H1 (cell line): ENCODE results near the gene RAMP3. TPM values are rescaled to one million over a fixed set of nuclear protein-coding genes. Genes with fewer than 3 reads are reported as not detected.

Source experiments
- CTCF ChIA-PET: fragments of 300-600 bp; sonication (Branson Sonifier 250); formaldehyde crosslinking; loops from one replicate; lab custom pipeline; 2021; ENCODE audit not compliant: partially characterized antibody; lab: Charles Lee
- POLR2A ChIA-PET: fragments of 300-600 bp; sonication (Branson Sonifier 250); formaldehyde crosslinking; loops from one replicate; lab custom pipeline; 2021; ENCODE audit warnings: inconsistent platforms; ENCODE audit not compliant: partially characterized antibody; lab: Charles Lee
- DNase-seq, 2 experiments: peaks; one replicate each; pipeline versions ENCODE4 v3.0.0 to v3.0.0-alpha.2; 2010 to 2022; ENCODE audit warnings: low spot score in 2 of 2, low read depth in 1 of 2, mixed read lengths in 1 of 2
- FAIRE-seq: peaks from 2 replicates; lab custom pipeline; 2011; peaks lifted over from hg19 to GRCh38; lab: Jason Lieb, UNC
- H2AFZ ChIP-seq: 2 replicates; pipeline ENCODE4 v1.8.1; 2012; ENCODE audit warnings: low read length, inconsistent platforms
- H2AK5ac ChIP-seq: 2 replicates; pipeline ENCODE4 v1.6.1; 2013; ENCODE audit warnings: low read depth, low read length
- H2BK120ac ChIP-seq: replicated peaks from 2 replicates; pipeline ENCODE3; 2013; ENCODE audit warnings: low read depth, low read length, inconsistent platforms
- H2BK12ac ChIP-seq: 2 replicates; pipeline ENCODE4 v1.6.1; 2013; ENCODE audit warnings: low read depth, low read length
- H2BK15ac ChIP-seq: 2 replicates; pipeline ENCODE4 v1.6.1; 2013; ENCODE audit warnings: low read length
- H2BK20ac ChIP-seq: 2 replicates; pipeline ENCODE4 v1.6.1; 2013; ENCODE audit warnings: low read length
- H2BK5ac ChIP-seq: 2 replicates; pipeline ENCODE4 v1.6.1; 2013; ENCODE audit warnings: low read depth, low read length
- H3K14ac ChIP-seq: 2 replicates; pipeline ENCODE4 v1.6.1; 2013; ENCODE audit warnings: inconsistent platforms; ENCODE audit not compliant: insufficient read length
- H3K18ac ChIP-seq: 2 replicates; pipeline ENCODE4 v1.6.1; 2013; ENCODE audit warnings: low read length; ENCODE audit errors: extremely low read depth
- H3K23ac ChIP-seq: 2 replicates; pipeline ENCODE4 v1.6.1; 2013; ENCODE audit warnings: inconsistent platforms; ENCODE audit not compliant: insufficient read length
- H3K23me2 ChIP-seq: 2 replicates; pipeline ENCODE4 v1.6.1; 2013; ENCODE audit warnings: low read depth, low read length
- H3K27ac ChIP-seq: 2 replicates; pipeline ENCODE4 v1.6.1; 2011; ENCODE audit warnings: low read depth, low read length, inconsistent platforms
- H3K27me3 ChIP-seq, 4 experiments: replicated peaks in 1 of 4; 1 replicate in 1 of 4; 2 replicates in 3 of 4; pipeline versions ENCODE4 v1.6.1 to v1.8.1; 2011 to 2013; ENCODE audit warnings: low read length in 3 of 4, mild to moderate bottlenecking in 3 of 4, inconsistent platforms in 2 of 4, mixed read lengths in 2 of 4, moderate library complexity in 1 of 4; ENCODE audit not compliant: control insufficient read depth in 3 of 4, insufficient read depth in 3 of 4; ENCODE audit errors: extremely low read depth in 1 of 4
- H3K36me3 ChIP-seq, 4 experiments: 2 replicates each; pipeline versions ENCODE4 v1.6.1 to v1.8.1; 2011 to 2013; ENCODE audit warnings: mild to moderate bottlenecking in 4 of 4, low read length in 3 of 4, moderate library complexity in 2 of 4, control low read depth in 1 of 4, inconsistent platforms in 1 of 4; ENCODE audit not compliant: insufficient read depth in 4 of 4, control insufficient read depth in 2 of 4
- H3K4ac ChIP-seq: replicated peaks from 2 replicates; pipeline ENCODE3; 2013; ENCODE audit warnings: low read length, low read depth, mixed read lengths, inconsistent platforms; ENCODE audit not compliant: insufficient read length
- H3K4me1 ChIP-seq, 4 experiments: replicated peaks in 1 of 4; 1 replicate in 1 of 4; 2 replicates in 3 of 4; pipeline versions ENCODE4 v1.6.1 to v1.8.1; 2011 to 2013; ENCODE audit warnings: low read length in 3 of 4, inconsistent platforms in 2 of 4, mixed read lengths in 1 of 4; ENCODE audit not compliant: insufficient read depth in 4 of 4, control insufficient read depth in 3 of 4
- H3K4me2 ChIP-seq, 2 experiments: 2 replicates each; pipeline versions ENCODE4 v1.6.1 to v1.8.1; 2011 to 2013; ENCODE audit warnings: low read depth in 2 of 2, low read length in 2 of 2, control low read depth in 1 of 2, inconsistent platforms in 1 of 2, mild to moderate bottlenecking in 1 of 2; ENCODE audit not compliant: insufficient read depth in 1 of 2
- H3K4me3 ChIP-seq, 4 experiments: fragments of 200-600, 300-600 bp in 1 of 4; sonication (generic), shearing (Covaris generic), sonication (Bioruptor Twin) in 1 of 4; 2 replicates each; pipeline versions ENCODE4 v1.5.1 to v1.8.1; 2011 to 2016; ENCODE audit warnings: low read length in 4 of 4, low read depth in 3 of 4, control low read depth in 2 of 4, inconsistent platforms in 2 of 4, mild to moderate bottlenecking in 2 of 4, mixed read lengths in 1 of 4, moderate library complexity in 1 of 4; ENCODE audit not compliant: insufficient read depth in 2 of 4; ENCODE audit errors: extremely low read depth in 1 of 4
- H3K56ac ChIP-seq: replicated peaks from 2 replicates; pipeline ENCODE3; 2013; ENCODE audit warnings: low read depth, mild to moderate bottlenecking, mixed read lengths, low read length, inconsistent platforms; ENCODE audit not compliant: insufficient read length
- H3K79me1 ChIP-seq: 2 replicates; pipeline ENCODE4 v1.6.1; 2013; ENCODE audit warnings: low read depth, low read length, control low read depth
- H3K79me2 ChIP-seq, 2 experiments: 2 replicates each; pipeline versions ENCODE4 v1.6.1 to v1.8.1; 2012 to 2013; ENCODE audit warnings: low read length in 2 of 2, mild to moderate bottlenecking in 2 of 2, inconsistent platforms in 1 of 2; ENCODE audit not compliant: insufficient read depth in 2 of 2, control insufficient read depth in 1 of 2
- H3K9ac ChIP-seq, 4 experiments: replicated peaks in 1 of 4; 1 replicate in 1 of 4; 2 replicates in 3 of 4; pipeline versions ENCODE4 v1.6.1 to v1.8.1; 2011 to 2013; ENCODE audit warnings: low read depth in 3 of 4, low read length in 3 of 4, control low read depth in 2 of 4, mild to moderate bottlenecking in 2 of 4, moderate library complexity in 2 of 4, inconsistent platforms in 1 of 4; ENCODE audit errors: extremely low read depth in 1 of 4
- H3K9me3 ChIP-seq, 2 experiments: 2 replicates each; pipeline versions ENCODE4 v1.6.1 to v1.8.1; 2012 to 2013; ENCODE audit warnings: mild to moderate bottlenecking in 2 of 2, moderate library complexity in 2 of 2, control low read depth in 1 of 2, inconsistent platforms in 1 of 2, low read depth in 1 of 2, low read length in 1 of 2, mixed read lengths in 1 of 2; ENCODE audit not compliant: insufficient read depth in 2 of 2
- H4K20me1 ChIP-seq, 2 experiments: replicated peaks in 1 of 2; 2 replicates each; pipeline versions ENCODE3 to v1.8.1; 2011 to 2013; ENCODE audit warnings: inconsistent platforms in 2 of 2, low read length in 2 of 2, mild to moderate bottlenecking in 1 of 2; ENCODE audit not compliant: insufficient read depth in 2 of 2, control insufficient read depth in 1 of 2
- H4K5ac ChIP-seq: 2 replicates; pipeline ENCODE4 v1.6.1; 2013; ENCODE audit warnings: low read length, low read depth, mixed read lengths, inconsistent platforms; ENCODE audit not compliant: insufficient read length
- H4K8ac ChIP-seq: 2 replicates; pipeline ENCODE4 v1.8.0; 2013; ENCODE audit warnings: mild to moderate bottlenecking, moderate library complexity, low read length, inconsistent platforms; ENCODE audit not compliant: insufficient read depth; ENCODE audit errors: extremely low read depth
- H4K91ac ChIP-seq: replicated peaks from 2 replicates; pipeline ENCODE3; 2013; ENCODE audit warnings: low read length, mixed read lengths, inconsistent platforms; ENCODE audit not compliant: insufficient read length
- CBX8 ChIP-seq: fragments of 300-800, 300-1000 bp; sonication (generic); IDR thresholded peaks from 2 replicates; pipeline ENCODE4 v1.7.1; 2016; ENCODE audit warnings: low read depth, low read length, borderline replicate concordance
- CHD1 ChIP-seq: IDR thresholded peaks from 2 replicates; pipeline ENCODE4 v1.6.1; 2012; ENCODE audit warnings: low read depth, low read length, improper control_type of control experiment
- RNF2 ChIP-seq: fragments of 200-900, 300-1000 bp; sonication (generic); IDR thresholded peaks from 2 replicates; pipeline ENCODE4 v1.7.1; 2016; ENCODE audit warnings: borderline replicate concordance, low read depth, mild to moderate bottlenecking, antibody characterized with exemption, low read length; ENCODE audit not compliant: poor library complexity, severe bottlenecking; ENCODE audit errors: missing control alignments
- SIX5 ChIP-seq: IDR thresholded peaks from 2 replicates; pipeline ENCODE4 v1.6.1; 2011; ENCODE audit warnings: mild to moderate bottlenecking, low read depth, low read length
- USF2 ChIP-seq: IDR thresholded peaks from 2 replicates; pipeline ENCODE4 v1.6.1; 2011; ENCODE audit warnings: low read length, improper control_type of control experiment
- WGBS, 2 experiments: shearing (Covaris generic) in 1 of 2; methylation state at CpG; one replicate each; pipeline versions ENCODE4 v1.1.6 to v1.1.7; 2013 to 2015; ENCODE audit warnings: low lambda C conversion rate in 2 of 2, mixed read lengths in 2 of 2, inconsistent platforms in 1 of 2, low coverage in 1 of 2, missing lambda C conversion rate in 1 of 2; ENCODE audit not compliant: insufficient replicate concordance in 2 of 2, insufficient coverage in 1 of 2, insufficient read length in 1 of 2; ENCODE audit errors: extremely low coverage in 1 of 2, missing lambda C conversion rate in 1 of 2; 5-methylcytosine and 5-hydroxymethylcytosine counted together
- polyA plus RNA-seq, 7 experiments: library from polyadenylated mRNA; depleted of rRNA in 3 of 7; stranded (reverse) in 5 of 7; unstranded in 2 of 7; fragments of >200 nt in 5 of 7; fragments of 200-250 nt in 2 of 7; gene quantifications; 1 replicate in 5 of 7; 2 replicates in 1 of 7; 4 replicates in 1 of 7; pipeline versions ENCODE4 v1.2.1 to v1.2.3, GENCODE V29; 2011 to 2013; ENCODE audit warnings: missing spikeins in 2 of 7, mixed read lengths in 2 of 7
- total RNA-seq: library from RNA; stranded (reverse); fragmentation: NEBNext Ultra II Directional; extraction: Animal tissue kit (Norgen Biotek cat#: 25700); gene quantifications from 2 replicates; pipeline ENCODE4 v1.2.1, GENCODE V29; 2021
- TF ChIP-seq, protein P1 (sequence below), 3 experiments: IDR thresholded peaks; 1 replicate in 2 of 3; 2 replicates in 1 of 3; pipeline versions ENCODE4 v1.5.1 to v1.6.1; 2011; ENCODE audit warnings: low read length in 3 of 3, mild to moderate bottlenecking in 3 of 3, inconsistent platforms in 2 of 3, low read depth in 1 of 3, moderate library complexity in 1 of 3; ENCODE audit not compliant: insufficient read depth in 1 of 3; ENCODE audit errors: control extremely low read depth in 1 of 3
- TF ChIP-seq, protein P2 (sequence below): IDR thresholded peaks from 2 replicates; pipeline ENCODE4 v1.6.1; 2012; ENCODE audit warnings: low read length, inconsistent platforms

The RAMP3 gene
- total and polyA plus RNA-seq, 2 of the 8 experiments (the other 6 are each of a cell fraction or from before 2014, with no cell fraction given): 0.88 to 0.98 TPM

- no peak overlapping the region for H2AK5ac ChIP-seq
- POLR2A ChIA-PET: interaction anchor here (1.5 to 6.5 kb wide), 2 partner anchors 10 to 15 kb away, joined by 4 to 43 read pairs; partner anchors contain the start of gene TBRG4
- H3K79me2 ChIP-seq: no peaks in the 10 kb centered on the region
- no peaks in the 10 kb centered on the region for H4K20me1 ChIP-seq
- H3K23ac ChIP-seq: no peak overlapping the region
- H4K91ac ChIP-seq: no peak overlapping the region
- no peak overlapping the region for H2AFZ ChIP-seq
- H2BK120ac ChIP-seq: no peak overlapping the region
- H2BK12ac ChIP-seq: no peak overlapping the region
- no peak overlapping the region for H3K14ac ChIP-seq
- no peak overlapping the region for H3K4ac ChIP-seq
- H2BK20ac ChIP-seq: no peak overlapping the region
- no peak overlapping the region for H4K8ac ChIP-seq
- H3K9ac ChIP-seq: no peak overlapping the region; a peak in 1 of 7 replicates
- no peaks in the 10 kb centered on the region for H3K9me3 ChIP-seq
- no peak for FAIRE-seq
- CTCF ChIA-PET: interaction anchor here (5.5 kb wide), 1 partner anchor 10 kb away, joined by 39 read pairs; no protein-coding TSS in a partner anchor
- H2BK15ac ChIP-seq: no peak overlapping the region
- no peak overlapping the region for H3K4me2 ChIP-seq
- H3K27me3 ChIP-seq: no peaks in the 10 kb centered on the region
- H3K36me3 ChIP-seq: no peaks in the 10 kb centered on the region
- WGBS, 2 experiments: 95% methylated on average over 6 of the region's 6 CpGs; no CpG with 5 or more reads in 1 of the 2 experiments
- H4K5ac ChIP-seq: no peak overlapping the region
- no peak overlapping the region for H3K56ac ChIP-seq
- H3K23me2 ChIP-seq: no peaks in the 10 kb centered on the region
- no peak overlapping the region for H3K18ac ChIP-seq
- no peak overlapping the region for H3K4me3 ChIP-seq
- DNase-seq: no peak
- no peak overlapping the region for H3K27ac ChIP-seq
- H3K79me1 ChIP-seq: no peaks in the 10 kb centered on the region
- H3K4me1 ChIP-seq: peaks cover 0 to 13% (median 10%) of the 10 kb centered on the region in 4 experiments; a peak in 6 of 7 replicates
- H2BK5ac ChIP-seq: no peak overlapping the region
- no peak for TF ChIP-seq CHD1
- TF ChIP-seq CBX8: no peak
- no peak for TF ChIP-seq SIX5
- TF ChIP-seq, protein P1, sequence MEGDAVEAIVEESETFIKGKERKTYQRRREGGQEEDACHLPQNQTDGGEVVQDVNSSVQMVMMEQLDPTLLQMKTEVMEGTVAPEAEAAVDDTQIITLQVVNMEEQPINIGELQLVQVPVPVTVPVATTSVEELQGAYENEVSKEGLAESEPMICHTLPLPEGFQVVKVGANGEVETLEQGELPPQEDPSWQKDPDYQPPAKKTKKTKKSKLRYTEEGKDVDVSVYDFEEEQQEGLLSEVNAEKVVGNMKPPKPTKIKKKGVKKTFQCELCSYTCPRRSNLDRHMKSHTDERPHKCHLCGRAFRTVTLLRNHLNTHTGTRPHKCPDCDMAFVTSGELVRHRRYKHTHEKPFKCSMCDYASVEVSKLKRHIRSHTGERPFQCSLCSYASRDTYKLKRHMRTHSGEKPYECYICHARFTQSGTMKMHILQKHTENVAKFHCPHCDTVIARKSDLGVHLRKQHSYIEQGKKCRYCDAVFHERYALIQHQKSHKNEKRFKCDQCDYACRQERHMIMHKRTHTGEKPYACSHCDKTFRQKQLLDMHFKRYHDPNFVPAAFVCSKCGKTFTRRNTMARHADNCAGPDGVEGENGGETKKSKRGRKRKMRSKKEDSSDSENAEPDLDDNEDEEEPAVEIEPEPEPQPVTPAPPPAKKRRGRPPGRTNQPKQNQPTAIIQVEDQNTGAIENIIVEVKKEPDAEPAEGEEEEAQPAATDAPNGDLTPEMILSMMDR (IDR thresholded peaks at IDR 0.05; ENCODE audit: control extremely low read depth in 1 of 3, insufficient read depth in 1 of 3, low read depth in 1 of 3, low read length in 3 of 3): no peak
- TF ChIP-seq RNF2: no peak
- no peak for TF ChIP-seq USF2
- TF ChIP-seq, protein P2, sequence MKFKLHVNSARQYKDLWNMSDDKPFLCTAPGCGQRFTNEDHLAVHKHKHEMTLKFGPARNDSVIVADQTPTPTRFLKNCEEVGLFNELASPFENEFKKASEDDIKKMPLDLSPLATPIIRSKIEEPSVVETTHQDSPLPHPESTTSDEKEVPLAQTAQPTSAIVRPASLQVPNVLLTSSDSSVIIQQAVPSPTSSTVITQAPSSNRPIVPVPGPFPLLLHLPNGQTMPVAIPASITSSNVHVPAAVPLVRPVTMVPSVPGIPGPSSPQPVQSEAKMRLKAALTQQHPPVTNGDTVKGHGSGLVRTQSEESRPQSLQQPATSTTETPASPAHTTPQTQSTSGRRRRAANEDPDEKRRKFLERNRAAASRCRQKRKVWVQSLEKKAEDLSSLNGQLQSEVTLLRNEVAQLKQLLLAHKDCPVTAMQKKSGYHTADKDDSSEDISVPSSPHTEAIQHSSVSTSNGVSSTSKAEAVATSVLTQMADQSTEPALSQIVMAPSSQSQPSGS: no peak
These were observed 31.4 kb upstream of the RAMP3 start for GRCh38 chr7:45126201-45126600.
